ENCODE data around the gene DCBLD1.

DNA sequence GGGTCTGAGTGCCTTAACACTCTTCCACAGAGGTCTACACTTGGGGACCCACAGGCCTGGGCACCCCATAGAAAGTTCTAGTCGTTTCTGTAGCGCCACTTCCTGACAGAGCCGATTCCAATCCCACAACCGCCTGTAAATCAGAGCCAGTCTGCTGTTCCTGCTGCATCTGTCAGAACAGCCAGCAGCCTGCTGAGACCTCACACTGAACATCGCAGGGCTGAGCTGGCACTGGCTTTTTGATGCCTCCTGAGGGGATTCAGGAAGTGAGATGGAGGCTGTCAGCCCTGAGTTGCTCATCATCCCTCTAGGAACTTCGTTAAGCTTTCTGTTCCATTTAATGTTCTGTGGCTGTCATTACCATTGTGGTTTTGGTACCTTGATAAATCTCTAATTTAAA is 48.9 kb downstream of the DCBLD1 start:
- TF ChIP-seq POLR2A (IDR thresholded peaks at IDR 0.05), result no peak
- TF ChIP-seq, protein P1, sequence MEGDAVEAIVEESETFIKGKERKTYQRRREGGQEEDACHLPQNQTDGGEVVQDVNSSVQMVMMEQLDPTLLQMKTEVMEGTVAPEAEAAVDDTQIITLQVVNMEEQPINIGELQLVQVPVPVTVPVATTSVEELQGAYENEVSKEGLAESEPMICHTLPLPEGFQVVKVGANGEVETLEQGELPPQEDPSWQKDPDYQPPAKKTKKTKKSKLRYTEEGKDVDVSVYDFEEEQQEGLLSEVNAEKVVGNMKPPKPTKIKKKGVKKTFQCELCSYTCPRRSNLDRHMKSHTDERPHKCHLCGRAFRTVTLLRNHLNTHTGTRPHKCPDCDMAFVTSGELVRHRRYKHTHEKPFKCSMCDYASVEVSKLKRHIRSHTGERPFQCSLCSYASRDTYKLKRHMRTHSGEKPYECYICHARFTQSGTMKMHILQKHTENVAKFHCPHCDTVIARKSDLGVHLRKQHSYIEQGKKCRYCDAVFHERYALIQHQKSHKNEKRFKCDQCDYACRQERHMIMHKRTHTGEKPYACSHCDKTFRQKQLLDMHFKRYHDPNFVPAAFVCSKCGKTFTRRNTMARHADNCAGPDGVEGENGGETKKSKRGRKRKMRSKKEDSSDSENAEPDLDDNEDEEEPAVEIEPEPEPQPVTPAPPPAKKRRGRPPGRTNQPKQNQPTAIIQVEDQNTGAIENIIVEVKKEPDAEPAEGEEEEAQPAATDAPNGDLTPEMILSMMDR (IDR thresholded peaks at IDR 0.05), result no peak

All from heart left ventricle (tissue), 13 donors.